Pons (tissue), 1 donor: ENCODE results near the gene NEGR1.

Experiments used
- DNase-seq: peaks from one replicate; pipeline ENCODE4 v3.0.0-alpha.2; 2016; ENCODE audit warnings: low spot score

NEGR1 gene

GRCh38 chr1:71625004-71625403, 657.3 kb downstream of the NEGR1 start:
- DNase-seq: no peak

DNA sequence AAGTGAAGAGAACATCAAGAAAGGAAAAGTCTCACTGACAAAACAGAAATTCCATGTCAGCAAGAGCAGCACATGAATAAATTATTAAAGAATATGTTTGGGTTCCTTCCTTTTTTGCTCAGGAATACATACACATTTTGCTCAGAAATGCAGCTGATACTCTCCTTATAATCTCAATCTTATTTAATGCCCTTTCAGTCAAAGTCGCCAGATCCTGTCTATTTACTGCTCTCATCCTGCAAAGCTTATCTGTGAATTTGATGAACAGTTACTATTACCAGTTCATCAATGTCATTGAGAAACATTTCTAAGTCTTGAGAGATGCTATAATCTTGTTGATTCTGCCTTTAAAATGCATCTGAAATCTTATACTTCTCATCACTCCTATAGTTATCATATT, 658.5 kb downstream of the NEGR1 start:
- no peak for DNase-seq

GRCh38 chr1:71621785-71622184, 660.6 kb downstream of the NEGR1 start:
- DNase-seq: no peak

GRCh38 chr1:71618766-71619530, 663.4 kb downstream of the NEGR1 start:
- DNase-seq: no peak

DNA sequence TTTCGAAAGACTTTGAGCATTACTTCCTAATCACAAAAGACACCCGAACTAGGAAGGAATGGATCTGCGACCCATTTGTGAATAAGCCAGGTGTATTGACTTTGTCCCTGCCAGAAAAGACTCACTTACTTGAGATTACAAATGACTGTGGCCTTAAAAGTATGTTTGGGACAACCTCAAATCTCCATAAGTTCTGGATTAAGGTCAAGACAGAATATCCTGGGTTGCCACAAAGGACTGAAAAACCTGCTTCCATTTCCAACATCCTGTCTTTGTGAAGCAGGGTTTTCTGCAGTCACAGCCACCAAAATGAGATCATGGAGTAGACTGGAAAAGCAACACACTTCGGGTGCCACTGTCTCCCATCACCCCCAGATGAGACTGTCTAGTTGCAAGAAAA, 664.1 kb downstream of the NEGR1 start:
- no peak for DNase-seq

GRCh38 chr1:71610476-71610875, 671.9 kb downstream of the NEGR1 start:
- DNase-seq: no peak

DNA sequence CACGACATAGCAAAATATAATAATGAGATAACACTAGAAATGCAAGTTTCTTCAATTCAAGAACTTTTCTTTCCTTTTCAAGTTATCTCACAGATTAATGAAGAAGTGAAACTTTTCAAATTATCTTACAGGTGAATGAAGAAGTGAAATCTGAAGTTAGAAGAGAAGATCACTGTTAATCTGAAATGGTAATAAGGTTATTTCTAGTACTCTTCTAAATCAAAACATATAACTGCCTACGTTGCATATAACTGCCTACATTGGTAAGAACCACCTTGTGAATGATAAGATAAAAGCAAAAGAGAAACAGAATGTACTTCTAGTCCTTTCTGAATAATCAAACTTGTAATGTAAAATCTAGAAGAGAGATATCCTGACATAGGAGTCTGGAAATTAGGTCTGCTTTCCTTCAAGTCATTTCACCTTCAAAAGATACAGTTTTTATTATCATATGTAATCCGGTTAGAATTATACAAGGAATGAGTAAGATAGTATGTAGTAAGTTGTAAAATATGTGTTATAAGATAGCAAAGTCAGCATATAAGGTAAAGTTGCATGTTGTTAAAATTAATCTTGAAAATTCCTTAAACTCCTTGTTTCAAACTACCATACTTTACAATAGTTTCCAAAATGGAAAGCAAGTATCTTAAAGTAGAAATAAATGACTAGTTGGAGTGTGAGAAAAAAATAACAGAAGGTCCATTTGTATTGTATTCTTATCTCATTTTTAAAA, 679.1 kb downstream of the NEGR1 start:
- no peak for DNase-seq

DNA sequence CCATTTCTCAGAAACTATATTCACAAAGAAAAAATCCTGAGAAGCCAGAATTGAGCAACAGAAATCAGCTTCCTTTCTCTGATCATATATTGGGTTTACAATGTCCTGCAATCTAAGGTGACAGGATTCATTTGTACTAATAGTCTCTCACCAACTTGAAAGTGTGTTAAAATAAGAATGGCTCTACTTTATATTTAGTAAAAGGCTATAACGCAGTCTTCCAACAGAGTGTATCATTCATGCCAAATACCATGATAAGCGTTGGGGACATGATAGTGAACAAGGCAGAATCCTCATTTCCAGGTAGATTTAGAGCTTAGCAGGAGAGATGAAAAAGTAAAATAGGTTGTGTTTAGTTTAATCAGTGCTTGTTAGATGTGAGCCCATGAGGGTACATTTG, 682.3 kb downstream of the NEGR1 start:
- DNase-seq: no peak

- no peak for DNase-seq
Observed at GRCh38 chr1:71599306-71599705, 683.0 kb downstream of the NEGR1 start.

DNA sequence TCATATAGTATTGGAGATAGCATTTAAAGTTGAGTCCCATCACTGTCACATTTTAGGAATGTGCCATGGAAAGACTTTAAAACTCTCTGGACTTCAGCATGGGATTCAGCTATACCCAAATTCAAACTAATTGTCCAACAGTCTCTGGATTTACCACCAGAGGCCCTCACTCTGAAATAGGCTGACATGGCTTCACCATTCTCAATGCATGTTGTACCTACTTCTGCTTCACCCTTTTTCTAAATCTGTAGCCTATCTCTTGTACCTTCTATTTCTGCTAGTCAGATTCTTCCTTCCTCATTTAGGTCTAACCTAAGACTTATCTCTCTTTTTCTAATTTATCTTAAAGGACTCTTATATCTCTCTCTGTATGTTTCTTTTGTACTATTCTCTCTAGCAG, 688.8 kb downstream of the NEGR1 start:
- no peak for DNase-seq

GRCh38 chr1:71592646-71593274, 689.6 kb downstream of the NEGR1 start:
- DNase-seq: no peak

- no peak for DNase-seq
Observed at GRCh38 chr1:71589005-71589404, 693.3 kb downstream of the NEGR1 start.

DNA sequence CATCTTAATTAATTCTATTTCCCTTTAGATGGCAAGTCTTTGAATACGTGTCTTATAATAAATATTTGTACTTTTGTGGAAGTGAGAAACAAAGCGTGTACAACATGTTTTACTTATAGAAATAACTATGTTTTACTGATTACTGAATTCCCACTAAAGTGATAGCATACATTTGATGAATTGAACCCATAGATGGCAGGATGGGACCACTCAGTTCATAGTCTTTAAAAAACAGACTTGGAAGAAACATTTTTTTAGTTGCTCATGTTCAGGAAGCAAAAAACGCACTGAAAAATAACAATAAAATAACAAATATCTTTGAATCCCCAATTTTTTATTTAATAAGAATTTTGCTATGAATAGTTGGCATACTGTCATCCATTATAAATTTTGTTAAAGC, 694.4 kb downstream of the NEGR1 start:
- DNase-seq: peak; percentile 70

DNA sequence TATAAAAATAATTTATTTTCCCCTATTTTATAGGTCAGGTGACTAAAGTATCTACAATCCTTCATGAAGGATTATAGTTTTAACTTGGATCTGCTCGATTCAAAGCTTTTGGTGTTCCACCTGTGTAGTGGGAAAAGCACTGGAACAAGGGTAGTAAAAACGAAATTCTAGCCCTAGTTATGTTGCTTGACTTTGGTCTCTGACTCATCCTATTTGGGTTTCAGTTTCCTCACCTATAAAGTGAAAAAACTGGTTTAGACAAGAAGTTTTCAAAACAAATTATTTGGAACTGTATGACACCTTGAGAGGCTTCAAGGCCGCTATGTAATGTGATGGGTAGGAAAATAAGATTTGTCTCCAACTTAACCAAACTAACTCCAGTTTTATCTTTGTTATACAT, 696.3 kb downstream of the NEGR1 start:
- no peak for DNase-seq

DNA sequence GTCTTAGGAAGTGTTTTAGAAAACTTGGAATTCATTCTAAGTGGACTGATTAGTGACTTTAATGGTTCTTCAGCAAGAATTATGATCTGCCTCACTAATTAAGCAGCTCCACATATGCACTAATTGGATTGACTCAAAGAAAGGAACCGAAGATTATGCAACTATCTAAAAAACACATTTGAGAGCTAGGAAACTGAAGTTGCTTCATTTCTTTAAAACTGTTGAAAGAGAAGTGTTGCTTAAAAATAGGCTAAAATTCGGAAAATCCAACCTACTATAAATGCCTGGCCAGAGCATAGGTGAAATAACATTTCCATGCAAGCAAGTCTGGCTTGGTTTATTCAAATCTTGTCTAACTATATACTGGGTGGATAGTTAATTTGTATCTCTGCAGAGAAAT, 698.6 kb downstream of the NEGR1 start:
- DNase-seq: no peak

DNA sequence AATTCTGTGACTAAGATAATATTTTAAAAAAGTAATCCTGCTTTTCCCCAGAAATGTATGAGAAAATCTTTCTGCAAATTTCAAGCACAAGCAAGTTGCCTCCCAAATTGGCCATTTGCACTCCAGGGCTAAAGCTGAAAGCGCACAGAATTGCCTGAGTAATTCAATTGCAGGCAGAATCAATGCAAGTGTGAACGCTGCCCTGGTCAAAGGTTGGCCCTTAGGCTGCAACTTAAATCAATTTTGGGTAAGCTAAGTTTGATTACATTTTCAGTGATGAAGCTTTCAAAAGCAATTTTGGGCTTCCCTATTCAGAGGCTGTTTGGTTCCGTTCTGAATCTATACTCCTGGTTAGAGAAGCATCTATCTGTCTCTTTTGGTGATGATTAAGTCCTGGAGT, 699.7 kb downstream of the NEGR1 start:
- no peak for DNase-seq

- no peak for DNase-seq
Observed at GRCh38 chr1:71577451-71578131, 704.7 kb downstream of the NEGR1 start.

DNA sequence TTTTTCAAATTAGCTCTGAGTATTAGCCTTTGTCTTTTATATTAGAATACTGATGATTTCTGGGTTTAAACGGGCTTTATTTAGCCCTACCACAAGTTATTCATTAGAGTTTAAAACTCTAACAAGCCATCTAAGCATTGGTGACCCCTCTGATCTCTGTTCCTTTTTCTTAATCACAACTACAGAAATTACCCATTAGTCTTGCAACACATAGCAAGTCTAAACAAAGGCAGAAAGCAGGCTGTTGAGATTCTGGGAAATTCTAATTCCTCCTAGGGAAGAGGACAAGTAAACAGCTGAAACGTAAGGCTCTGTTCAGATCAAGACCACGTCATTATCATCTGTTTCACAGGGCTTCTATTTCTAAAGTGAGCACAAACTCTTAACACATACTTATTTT, 710.3 kb downstream of the NEGR1 start:
- no peak for DNase-seq

DNA sequence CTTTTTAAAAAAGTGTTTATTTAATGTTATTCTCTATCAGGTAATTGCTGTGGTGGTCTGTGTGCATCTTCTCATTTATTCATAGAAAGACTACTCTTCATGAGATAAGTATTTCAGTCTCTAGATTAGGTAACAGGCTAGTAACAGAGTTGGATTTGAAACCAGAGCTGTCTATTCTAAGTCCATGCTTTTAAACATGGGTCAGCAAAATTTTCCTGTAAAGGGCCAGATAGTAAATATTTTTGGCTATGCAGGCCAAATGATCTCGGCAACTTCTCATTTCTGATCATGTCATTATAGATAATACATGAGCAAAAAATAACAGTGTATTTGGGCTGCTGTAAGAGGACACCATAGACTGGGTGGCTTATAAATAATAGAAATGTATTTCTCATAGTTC, 715.9 kb downstream of the NEGR1 start:
- DNase-seq: no peak

- no peak for DNase-seq
Observed at GRCh38 chr1:71565831-71566230, 716.5 kb downstream of the NEGR1 start.

DNA sequence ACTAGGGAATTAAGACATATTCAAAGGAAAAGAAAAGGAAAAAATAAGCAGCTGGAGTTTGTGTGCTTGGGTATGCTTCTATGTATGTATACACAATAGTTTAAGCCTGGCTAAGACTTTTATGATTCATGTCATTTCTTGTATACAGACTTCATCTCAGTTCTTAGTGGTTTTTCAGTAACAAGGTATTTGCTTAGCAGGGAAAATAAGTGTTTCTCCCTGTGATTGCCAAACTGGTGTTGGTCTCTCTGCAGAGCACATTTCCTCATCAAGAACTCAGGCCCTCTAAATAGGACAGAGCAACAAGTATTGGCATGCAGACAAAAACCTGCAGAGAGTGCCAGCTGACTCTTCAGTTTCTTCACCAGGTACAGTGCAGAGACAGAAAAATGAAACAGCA, 717.1 kb downstream of the NEGR1 start:
- DNase-seq: peak; percentile 37

- DNase-seq: no peak
Observed at GRCh38 chr1:71562298-71562697, 720.0 kb downstream of the NEGR1 start.

DNA sequence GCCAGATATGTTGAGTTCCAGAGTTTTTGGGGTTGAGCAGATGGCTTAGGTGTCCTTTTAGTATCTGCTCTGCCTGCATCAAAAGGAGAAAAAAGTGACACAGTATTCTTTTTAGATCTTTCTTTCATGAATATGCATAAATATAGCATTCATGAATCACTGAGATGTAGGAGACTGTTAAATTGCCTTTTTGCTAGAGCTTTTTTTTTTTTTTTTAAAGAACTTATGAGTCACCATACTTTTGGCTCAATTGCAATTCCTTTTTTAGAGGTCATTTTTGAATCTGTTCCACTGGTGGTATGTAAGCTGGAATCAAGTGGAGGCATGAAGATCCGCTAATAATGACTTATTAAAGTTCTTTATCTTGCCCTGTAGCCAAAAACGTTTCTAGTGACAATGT, 720.6 kb downstream of the NEGR1 start:
- DNase-seq: no peak
